ENCODE results near the gene NKG7.
"Not testable (repeated sequence)": the region's sequence is repeated elsewhere in the genome, so short reads cannot be mapped to it uniquely, and the experiment has no call there.

GRCh38 chr19:51420511-51420910, 48.1 kb upstream of the NKG7 start:
- not testable (repeated sequence) for TF ChIP-seq ZFP3 (CRISPR knock-in tag; IDR thresholded peaks at IDR 0.05); ZNF565 (CRISPR knock-in tag; conservative IDR thresholded peaks at IDR 0.05; ENCODE audit: low read depth); BACH2 (CRISPR knock-in tag; IDR thresholded peaks at IDR 0.05; ENCODE audit: borderline replicate concordance); ISL1 (CRISPR knock-in tag; IDR thresholded peaks at IDR 0.05); CSDC2 (CRISPR knock-in tag; IDR thresholded peaks at IDR 0.05); ZNF8 (CRISPR knock-in tag; IDR thresholded peaks at IDR 0.05); OSR1 (CRISPR knock-in tag; IDR thresholded peaks at IDR 0.05); ESRRG (CRISPR knock-in tag; IDR thresholded peaks at IDR 0.05); ZNF70 (CRISPR knock-in tag; IDR thresholded peaks at IDR 0.05); GLIS3 (CRISPR knock-in tag; IDR thresholded peaks at IDR 0.05)
- TF ChIP-seq, protein P1, sequence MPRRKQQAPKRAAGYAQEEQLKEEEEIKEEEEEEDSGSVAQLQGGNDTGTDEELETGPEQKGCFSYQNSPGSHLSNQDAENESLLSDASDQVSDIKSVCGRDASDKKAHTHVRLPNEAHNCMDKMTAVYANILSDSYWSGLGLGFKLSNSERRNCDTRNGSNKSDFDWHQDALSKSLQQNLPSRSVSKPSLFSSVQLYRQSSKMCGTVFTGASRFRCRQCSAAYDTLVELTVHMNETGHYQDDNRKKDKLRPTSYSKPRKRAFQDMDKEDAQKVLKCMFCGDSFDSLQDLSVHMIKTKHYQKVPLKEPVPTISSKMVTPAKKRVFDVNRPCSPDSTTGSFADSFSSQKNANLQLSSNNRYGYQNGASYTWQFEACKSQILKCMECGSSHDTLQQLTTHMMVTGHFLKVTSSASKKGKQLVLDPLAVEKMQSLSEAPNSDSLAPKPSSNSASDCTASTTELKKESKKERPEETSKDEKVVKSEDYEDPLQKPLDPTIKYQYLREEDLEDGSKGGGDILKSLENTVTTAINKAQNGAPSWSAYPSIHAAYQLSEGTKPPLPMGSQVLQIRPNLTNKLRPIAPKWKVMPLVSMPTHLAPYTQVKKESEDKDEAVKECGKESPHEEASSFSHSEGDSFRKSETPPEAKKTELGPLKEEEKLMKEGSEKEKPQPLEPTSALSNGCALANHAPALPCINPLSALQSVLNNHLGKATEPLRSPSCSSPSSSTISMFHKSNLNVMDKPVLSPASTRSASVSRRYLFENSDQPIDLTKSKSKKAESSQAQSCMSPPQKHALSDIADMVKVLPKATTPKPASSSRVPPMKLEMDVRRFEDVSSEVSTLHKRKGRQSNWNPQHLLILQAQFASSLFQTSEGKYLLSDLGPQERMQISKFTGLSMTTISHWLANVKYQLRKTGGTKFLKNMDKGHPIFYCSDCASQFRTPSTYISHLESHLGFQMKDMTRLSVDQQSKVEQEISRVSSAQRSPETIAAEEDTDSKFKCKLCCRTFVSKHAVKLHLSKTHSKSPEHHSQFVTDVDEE (CRISPR knock-in tag; IDR thresholded peaks at IDR 0.05) = not testable (repeated sequence)
- TF ChIP-seq, protein P2, sequence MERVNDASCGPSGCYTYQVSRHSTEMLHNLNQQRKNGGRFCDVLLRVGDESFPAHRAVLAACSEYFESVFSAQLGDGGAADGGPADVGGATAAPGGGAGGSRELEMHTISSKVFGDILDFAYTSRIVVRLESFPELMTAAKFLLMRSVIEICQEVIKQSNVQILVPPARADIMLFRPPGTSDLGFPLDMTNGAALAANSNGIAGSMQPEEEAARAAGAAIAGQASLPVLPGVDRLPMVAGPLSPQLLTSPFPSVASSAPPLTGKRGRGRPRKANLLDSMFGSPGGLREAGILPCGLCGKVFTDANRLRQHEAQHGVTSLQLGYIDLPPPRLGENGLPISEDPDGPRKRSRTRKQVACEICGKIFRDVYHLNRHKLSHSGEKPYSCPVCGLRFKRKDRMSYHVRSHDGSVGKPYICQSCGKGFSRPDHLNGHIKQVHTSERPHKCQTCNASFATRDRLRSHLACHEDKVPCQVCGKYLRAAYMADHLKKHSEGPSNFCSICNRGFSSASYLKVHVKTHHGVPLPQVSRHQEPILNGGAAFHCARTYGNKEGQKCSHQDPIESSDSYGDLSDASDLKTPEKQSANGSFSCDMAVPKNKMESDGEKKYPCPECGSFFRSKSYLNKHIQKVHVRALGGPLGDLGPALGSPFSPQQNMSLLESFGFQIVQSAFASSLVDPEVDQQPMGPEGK (CRISPR knock-in tag; IDR thresholded peaks at IDR 0.05; ENCODE audit: borderline replicate concordance) = not testable (repeated sequence)
